Activated CD4-positive, alpha-beta T cell treated with anti-CD3 and anti-CD28 coated beads, Interleukin-10, Interleukin-2, amounts not matched to agents 100 ng/mL and 50 ng/mL, durations not matched to agents 16 hours and 8 hours (primary cell): ENCODE data around the gene ELFN2.
"Not testable (repeated sequence)": the region's sequence is repeated elsewhere in the genome, so short reads cannot be mapped to it uniquely, and the experiment has no call there.

ENCODE experiments used
- DNase-seq: peaks from one replicate; pipeline ENCODE4 v3.0.0-alpha.2; 2020

Gene ELFN2

GRCh38 chr22:37409459-37410050, 17.7 kb downstream of the ELFN2 start:
- no peak for DNase-seq

GRCh38 chr22:37409031-37409430, 18.2 kb downstream of the ELFN2 start:
- no peak for DNase-seq

DNA sequence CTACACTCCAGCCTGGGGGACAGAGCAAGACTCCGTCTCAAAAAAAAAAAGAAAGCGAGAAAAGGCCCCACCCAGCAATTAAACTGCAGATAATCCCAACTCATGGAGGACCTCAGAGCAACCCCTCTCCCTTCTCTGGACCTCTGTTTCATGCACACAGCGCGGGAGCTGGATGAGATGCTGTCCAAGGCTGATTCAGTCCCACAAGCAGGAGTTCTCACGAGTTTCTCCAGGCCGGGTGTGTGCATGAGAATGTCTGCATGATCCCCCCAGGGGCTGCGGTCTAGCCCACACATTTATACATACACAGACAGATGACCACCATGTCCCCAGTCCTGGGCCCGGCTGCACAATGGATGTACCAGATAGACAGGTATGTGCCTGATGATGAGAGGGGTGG, 19.4 kb downstream of the ELFN2 start:
- DNase-seq: no peak

DNA sequence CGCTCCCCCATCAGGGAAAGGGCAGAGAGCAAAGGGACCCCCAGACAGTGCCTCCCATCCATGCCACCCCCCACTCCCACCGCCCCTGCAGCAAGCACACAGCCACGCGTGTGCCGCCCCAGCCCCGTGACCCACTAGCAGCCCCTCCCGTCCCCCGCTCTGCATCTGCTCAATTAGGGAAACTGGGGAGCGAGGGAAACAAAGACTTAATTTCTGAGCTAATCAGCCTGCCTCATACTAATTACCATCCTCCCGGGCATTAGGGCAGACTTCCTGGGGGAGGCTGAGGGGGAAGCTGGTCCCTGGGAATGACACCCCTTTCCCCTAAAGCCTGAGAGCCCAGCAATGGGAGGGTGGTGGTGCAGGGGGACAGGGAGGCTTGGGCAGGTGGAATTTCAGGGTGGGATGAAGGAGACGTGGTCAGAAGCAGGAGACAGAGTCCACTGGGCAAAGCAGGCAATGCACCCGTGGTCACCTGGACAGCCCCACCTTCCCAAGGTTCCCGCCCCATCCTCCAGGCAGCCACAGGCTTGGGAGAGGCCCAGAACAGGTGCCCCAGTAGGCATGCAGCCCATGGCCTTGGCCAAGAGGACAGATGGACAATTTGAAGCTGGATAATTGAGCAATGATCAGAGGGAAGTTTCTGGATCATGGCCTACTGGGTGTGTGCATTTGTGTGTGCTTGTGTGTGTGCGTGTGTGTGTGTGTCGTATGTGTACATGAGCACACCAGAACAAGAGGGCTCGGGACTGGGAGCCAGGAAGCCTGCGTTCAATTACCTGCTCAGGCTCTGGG, 20.6 kb downstream of the ELFN2 start:
- DNase-seq: no peak

DNA sequence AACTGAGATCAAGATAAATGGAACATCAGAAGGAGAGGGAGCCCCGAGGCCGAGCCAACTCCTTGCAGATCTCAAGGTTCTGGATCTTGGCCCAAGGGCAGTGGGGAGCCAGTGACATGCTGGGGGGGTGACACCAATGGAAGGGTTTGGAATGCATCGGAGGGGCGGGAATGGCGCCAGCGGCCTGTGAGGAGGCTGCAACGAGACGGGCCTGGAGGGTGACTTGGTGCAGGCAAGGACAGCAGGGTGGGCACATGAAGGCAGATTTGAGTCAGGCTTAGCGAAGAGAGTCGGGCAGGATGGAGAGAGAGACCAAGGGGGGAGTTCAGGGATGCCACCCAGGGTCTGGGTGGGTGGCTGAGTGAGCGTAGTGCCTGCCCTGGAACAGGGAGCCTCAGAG, 23.2 kb downstream of the ELFN2 start:
- DNase-seq: no peak

DNA sequence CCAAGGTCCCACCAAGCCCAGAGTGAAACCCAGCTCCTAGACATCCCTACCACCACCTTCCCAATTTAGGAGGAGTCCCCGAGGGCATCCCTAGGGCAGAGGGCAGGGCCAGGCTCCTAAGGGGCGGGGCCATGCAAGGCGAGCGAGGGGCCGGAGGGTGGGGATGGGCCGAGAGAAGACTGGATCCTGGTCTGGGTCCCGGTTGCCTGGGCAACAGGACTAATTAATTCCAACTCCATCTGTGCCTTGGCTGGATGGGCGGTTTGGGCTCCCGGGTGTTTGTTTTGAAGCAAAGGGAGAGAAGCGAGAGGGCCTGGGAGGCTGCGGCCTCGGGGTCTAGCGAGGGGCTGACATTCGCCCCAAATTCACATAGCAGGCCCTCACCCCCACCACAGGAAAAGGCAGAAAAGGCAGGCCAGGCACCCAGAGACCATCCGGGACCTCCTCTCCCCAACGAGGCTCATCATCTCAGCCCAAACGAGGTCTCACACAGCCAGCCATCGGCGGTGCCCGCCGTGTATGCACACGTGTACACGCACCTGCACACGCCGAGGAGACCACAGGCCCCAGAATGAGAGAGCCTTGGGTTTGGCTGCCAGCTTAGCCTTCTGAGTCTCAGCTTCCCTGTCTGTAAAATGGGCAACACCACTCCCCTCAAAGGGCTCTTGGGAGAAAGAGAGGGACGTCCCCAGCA, 23.9 kb downstream of the ELFN2 start:
- DNase-seq: no peak

GRCh38 chr22:37402184-37402506, 25.1 kb downstream of the ELFN2 start:
- no peak for DNase-seq

DNA sequence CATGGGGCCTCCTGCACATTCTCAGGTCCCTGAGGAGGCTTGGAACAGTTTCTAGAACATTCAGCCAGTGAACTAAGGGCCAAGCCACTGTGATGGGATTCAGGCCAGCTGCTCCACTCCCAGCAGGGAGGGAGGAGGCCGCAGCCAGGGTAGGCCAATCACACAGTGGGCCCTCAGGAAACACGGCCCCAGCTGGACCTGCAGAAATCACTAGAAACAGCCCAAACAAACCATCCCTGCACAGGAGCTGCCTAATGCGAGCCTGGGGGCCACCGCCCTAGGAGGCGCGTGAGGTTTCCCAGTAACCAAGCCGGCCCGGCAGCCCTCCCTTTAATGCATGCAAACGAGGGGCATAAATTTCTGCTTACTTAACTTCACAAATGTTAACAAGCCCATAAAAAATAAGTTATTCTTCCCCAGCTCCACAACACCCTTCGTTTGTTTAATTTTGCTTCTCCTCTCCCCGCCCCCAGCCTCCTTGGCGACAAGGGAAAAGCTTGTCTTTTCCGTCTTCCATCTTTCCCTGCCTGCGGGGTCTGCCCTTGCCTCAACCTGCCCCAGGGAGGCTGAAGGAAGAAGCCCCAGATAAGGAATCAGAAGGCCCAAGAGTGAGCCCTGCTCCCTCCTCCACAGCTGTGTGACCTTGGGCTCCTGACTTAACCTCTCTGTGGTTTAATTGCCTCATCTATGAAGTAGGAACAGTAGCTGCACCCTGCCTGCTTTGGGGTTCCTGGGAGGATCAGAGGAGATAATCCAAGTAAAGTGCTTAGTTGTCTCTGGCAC, 25.7 kb downstream of the ELFN2 start:
- no peak for DNase-seq

DNA sequence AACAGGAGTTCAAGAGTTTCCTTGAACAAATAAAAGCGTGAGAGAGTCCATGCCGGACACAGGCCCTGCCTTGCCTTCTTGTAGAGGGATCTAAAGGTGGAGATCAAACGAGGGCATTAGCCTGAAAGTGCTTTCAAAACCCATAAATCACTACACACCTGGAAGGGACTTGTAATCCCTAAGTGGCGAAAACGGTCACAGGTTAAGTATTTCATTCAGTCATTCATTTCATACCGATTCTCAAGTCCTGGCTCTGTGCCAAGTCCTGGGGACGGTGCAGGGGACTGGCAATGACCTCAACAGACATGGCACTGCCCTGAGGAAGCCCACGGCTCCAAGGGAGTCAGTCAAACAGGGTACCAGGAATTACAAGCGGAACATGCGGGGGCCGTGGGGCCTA, 26.6 kb downstream of the ELFN2 start:
- no peak for DNase-seq

DNA sequence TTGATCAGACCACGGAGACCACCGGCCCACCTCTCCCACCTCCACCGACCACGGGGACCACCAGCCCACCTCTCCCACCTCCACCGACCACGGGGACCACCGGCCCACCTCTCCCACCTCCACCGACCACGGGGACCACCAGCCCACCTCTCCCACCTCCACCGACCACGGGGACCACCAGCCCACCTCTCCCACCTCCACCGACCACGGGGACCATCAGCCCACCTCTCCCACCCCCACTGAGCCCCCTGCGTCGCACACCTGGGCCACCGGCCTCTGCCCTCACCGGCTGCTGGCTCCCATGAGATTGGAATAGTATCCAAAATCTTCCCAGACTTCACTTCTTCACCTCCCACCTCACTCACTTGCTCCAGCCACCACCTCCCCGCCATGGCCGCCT, 27.8 kb downstream of the ELFN2 start:
- not testable (repeated sequence) for DNase-seq

DNA sequence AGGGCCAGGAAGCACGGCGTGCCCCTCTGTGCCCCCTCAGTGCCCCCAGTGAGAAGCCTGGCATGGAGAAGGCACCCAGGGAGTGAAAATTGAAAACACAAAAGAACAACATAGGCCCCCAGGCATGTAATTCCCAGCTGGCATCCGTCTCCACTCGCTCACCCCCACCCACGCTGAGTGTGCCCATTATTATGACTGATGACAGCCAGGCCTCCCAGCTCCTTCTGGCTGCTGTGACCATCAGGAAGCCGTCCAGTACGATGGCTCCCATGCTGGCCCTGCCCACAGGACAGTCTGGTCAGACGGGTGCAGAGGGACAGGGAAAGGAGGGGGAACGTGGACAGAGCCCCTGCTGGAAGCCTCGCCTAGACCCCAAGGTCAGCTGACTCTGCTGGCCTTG, 30.1 kb downstream of the ELFN2 start:
- DNase-seq: no peak

DNA sequence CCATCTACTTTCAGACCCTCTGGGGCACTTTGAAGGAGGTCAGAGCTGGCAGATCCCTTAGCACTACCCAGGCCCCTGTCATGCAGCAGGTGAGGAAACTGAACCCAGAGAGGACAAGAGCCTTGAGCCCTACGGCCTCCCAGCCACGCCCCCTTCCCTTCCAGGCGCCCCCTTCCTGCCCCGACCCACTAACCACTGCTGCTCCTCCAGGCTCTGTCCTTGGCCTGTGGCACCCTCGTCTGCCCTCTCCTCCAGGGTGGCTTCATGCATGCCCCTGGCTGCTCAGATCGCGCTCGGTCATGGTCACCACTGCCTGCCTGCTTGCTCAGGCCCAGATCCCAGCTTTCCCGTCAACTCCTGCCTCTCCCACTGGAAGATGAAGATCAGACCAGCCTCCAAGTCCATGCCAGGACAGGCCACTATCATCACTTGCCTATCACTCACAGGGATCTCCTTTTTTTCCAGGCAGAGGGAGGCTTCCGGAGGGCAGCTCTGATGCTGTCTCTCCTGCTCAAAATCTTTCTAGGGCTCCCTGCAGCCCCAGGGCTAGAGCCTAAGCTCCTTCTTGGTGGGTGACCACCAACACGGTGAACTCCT, 30.7 kb downstream of the ELFN2 start:
- no peak for DNase-seq

DNA sequence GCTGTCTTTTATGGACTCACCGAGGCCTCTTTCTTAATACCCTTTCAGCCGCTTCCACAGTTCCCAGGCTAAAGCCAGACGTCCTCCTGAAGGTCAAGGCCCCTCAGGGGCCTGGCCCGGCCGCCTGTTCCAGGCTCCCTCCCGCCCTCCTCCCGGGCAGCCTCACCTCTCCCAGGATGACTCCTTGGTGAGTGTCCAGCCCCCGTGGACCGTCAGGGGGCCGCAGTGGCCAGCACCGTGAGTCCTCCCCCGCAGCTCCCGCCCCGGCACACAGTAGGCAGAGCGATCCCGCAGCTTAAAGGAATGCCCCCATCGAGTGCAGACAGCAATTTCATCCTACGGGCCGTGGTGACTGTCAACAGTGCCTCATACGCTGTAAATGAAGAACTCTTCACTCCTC, 32.9 kb downstream of the ELFN2 start:
- no peak for DNase-seq

- DNase-seq: no peak
Observed at GRCh38 chr22:37393746-37394145, 33.5 kb downstream of the ELFN2 start.

DNA sequence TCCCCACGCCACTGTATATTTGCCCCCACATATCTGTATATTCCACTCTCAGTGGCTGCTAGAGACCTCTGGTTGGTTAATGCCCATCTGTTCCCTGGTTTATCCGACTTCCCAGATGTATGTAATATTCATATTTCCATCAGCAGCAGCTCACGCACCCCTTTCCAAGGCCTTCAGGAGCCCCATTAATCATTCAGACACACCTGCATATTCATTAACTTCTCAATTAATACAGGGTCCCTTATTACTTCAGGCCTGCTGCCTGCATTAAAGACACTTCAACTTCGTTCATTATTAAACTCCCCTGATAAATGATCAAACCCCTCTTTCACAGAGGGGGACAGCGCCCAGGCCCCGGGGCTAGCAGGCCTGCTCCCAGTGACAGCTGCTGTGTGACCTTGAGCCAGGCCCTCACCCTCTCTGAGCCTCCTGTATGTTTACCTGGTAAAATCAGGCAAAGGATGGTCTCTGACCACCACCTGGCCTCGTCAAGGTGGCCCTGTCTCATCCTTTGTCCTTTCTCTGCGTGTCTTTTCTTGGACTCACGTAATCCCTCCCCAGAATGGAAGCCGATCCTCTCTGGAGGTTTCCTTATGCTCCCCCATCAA, 34.5 kb downstream of the ELFN2 start:
- DNase-seq: no peak

- DNase-seq: no peak
Observed at GRCh38 chr22:37391702-37392101, 35.6 kb downstream of the ELFN2 start.

DNA sequence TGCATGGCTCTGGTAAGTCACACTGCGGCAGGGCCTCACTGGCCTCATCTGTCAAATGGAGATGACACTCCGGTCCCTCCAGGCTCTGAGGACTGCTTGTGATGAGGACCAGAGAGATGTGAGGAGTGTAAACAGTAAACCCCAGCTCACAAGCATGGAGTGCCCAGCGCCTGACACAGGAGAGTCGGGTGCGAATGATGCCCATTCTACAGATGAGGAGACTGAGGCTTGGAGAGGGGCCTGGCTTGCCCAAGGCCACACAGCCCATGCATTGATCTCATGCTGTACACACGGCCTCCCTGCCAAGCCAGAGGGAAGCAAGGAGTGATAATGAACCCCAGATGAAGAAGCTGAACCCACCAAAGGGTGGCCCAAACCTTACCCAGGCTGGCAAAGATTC, 37.2 kb downstream of the ELFN2 start:
- no peak for DNase-seq

- DNase-seq: no peak
Observed at GRCh38 chr22:37388538-37388937, 38.7 kb downstream of the ELFN2 start.

- no peak for DNase-seq
Observed at GRCh38 chr22:37387793-37388192, 39.5 kb downstream of the ELFN2 start.

- DNase-seq: no peak
Observed at GRCh38 chr22:37386441-37386840, 40.8 kb downstream of the ELFN2 start.

DNA sequence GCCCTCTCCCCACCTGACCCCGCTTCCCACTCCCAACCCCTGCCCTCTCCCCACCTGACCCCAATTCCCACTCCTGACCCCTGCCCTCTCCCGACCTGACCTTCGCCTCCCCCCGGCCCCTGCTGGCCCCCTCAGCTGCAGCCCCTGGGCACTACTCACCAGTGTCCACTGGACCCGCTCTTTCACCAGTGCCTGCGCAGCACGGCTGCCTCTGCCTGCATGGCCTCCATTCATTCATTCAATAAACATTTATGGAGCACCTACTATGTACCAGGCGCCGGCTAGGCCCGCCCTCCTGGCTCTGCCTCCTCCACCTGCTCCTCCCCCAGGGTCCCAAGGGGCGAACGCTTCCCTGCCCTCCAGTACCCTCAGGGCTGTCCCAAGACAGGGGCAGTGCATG, 42.6 kb downstream of the ELFN2 start:
- DNase-seq: no peak

GRCh38 chr22:37383341-37383740, 43.9 kb downstream of the ELFN2 start:
- no peak for DNase-seq

DNA sequence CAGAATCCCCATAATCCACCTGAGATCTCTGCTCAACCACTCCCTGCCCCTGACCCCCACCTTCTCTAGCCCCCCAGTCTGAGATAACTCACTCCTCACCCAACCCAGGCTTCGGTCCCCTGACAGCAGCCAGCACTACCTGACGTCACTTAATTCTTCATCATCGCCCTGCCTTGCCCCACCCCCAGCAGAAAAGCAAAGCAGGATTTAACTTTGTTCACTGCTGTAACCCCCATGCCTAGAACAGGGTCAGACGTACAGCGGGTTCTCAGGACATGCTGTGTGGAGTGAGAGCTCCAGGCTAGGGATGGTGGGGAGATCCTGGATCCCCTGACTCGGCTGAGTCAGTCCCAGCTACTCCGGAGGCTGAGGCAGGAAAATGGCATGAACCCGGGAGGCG, 45.8 kb downstream of the ELFN2 start:
- no peak for DNase-seq
